DMS153 (cell line): ENCODE measurements around the gene SREK1IP1.

Experiments
- DNase-seq: peaks from one replicate; lab custom pipeline; 2025; lab: John Stamatoyannopoulos, UW

SREK1IP1 gene

DNA sequence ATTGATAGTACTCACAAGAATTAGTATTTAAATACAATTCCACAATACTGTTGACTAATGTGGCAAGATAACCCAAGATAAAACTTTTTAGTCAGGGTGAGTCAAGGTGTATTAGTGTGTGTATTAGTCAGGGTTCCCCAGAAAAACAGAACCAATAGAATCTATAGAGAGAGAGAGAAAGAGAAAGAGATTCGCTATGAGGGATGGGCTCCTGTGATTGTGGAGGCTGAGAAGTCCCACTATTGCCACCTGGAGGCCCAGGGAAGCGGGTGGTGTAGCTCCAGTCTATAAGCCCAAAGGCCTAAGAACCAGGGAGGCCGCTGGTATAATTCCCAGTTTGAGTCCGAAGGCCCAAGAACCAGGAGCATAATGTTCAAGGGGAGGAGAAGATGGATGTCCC lies 88.2 kb downstream of the SREK1IP1 start:
- no peak for DNase-seq

DNA sequence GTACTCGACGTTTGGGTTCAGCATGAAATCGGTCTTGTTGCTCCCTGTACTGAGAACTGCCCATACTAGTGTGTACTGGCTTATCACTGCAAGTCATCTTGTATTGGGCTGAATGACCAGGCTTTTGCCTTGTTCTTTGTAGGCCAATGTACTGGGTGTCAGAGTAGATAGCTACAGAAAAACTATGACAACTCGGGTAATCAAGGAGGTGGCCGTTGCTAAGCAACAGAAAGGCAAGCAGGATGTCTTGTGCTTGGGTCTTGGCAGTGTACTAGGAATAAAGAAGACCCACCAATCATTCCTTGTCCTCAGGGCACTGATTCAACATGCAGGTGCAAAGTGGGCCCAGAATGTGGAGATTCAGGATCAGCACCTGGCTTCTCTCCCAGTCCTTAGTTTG lies 90.1 kb downstream of the SREK1IP1 start:
- no peak for DNase-seq

DNA sequence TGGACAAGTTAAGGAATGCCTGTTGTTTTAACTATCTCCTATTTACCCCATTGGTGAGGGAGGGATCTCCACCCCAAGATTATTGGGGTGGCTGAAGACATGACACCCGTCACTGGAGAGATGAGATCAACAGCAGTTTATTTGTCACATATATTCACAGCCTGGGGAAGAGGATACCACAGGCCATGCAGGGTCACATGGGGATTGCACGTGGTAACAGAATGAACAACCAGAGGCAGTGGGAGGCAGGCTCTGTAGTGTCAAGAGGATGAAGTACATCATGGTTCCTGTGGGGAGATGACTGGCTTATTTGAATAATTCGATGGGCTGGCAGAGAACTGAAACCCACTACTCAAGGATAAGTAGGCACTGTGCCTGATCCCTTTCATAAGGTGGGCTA lies 96.8 kb downstream of the SREK1IP1 start:
- DNase-seq, result no peak

DNA sequence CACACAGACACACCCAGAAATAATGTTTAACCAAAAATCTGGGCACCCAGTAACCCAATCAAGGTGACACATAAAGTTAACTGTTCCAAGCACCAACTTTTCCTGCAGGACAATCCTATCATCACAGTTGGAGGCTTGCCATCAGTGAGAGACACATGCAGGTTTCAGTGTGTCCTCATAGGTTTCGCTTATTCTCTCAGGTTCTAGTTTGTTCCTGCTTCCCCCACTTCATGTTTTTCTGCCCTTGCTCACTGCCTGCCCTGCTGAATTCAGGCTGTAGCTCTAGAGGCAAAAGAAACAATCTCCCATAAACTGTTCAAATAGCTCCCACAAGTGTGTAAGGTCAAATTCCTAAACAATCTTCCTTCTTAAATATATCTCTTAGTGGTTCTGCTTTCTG lies 98.2 kb downstream of the SREK1IP1 start:
- DNase-seq, result no peak
